Keratinocyte (primary cell): ENCODE data around the gene AQP6. TPM values are rescaled to one million over a fixed set of nuclear protein-coding genes. Genes with fewer than 3 reads are reported as not detected.

Experiments used
- DNase-seq: peaks from one replicate; pipeline ENCODE4 v3.0.0-alpha.2; 2011; ENCODE audit warnings: low read depth, missing footprints, low spot score
- FAIRE-seq: peaks from 2 replicates; lab custom pipeline; 2011; peaks lifted over from hg19 to GRCh38; lab: Jason Lieb, UNC
- H2AFZ ChIP-seq: 2 replicates; pipeline ENCODE4 v1.6.0; 2012; ENCODE audit warnings: low read length, control low read depth, inconsistent platforms; ENCODE audit not compliant: control insufficient read depth
- H3K27ac ChIP-seq: 2 replicates; pipeline ENCODE4 v1.5.1; 2011; ENCODE audit warnings: low read length; ENCODE audit not compliant: control insufficient read depth, insufficient read depth
- H3K27me3 ChIP-seq: 3 replicates; pipeline ENCODE4 v1.6.0; 2011; ENCODE audit warnings: low read length; ENCODE audit not compliant: control insufficient read depth, insufficient read depth; ENCODE audit errors: extremely low read depth
- H3K36me3 ChIP-seq, 2 experiments: 2 replicates in 1 of 2; 3 replicates in 1 of 2; pipeline ENCODE4 v1.5.1; 2011; ENCODE audit warnings: low read length in 2 of 2, mild to moderate bottlenecking in 1 of 2; ENCODE audit not compliant: control insufficient read depth in 2 of 2, insufficient read depth in 2 of 2; ENCODE audit errors: extremely low read depth in 1 of 2
- H3K4me1 ChIP-seq: 3 replicates; pipeline ENCODE4 v1.5.1; 2011; ENCODE audit warnings: low read length; ENCODE audit not compliant: control insufficient read depth, insufficient read depth; ENCODE audit errors: extremely low read depth
- H3K4me2 ChIP-seq: 3 replicates; pipeline ENCODE4 v1.6.0; 2011; ENCODE audit warnings: low read depth, low read length; ENCODE audit not compliant: control insufficient read depth, insufficient read depth; ENCODE audit errors: extremely low read depth
- H3K4me3 ChIP-seq, 3 experiments: fragments of 200-600 bp in 1 of 3; sonication (generic) in 1 of 3; 2 replicates in 2 of 3; 3 replicates in 1 of 3; pipeline ENCODE4 v1.5.1; 2011 to 2016; ENCODE audit warnings: low read length in 3 of 3, mild to moderate bottlenecking in 3 of 3, control low read depth in 2 of 3, inconsistent platforms in 1 of 3, low read depth in 1 of 3, mixed read lengths in 1 of 3, mixed run types in 1 of 3, moderate library complexity in 1 of 3; ENCODE audit not compliant: control insufficient read depth in 2 of 3, insufficient read depth in 2 of 3; ENCODE audit errors: extremely low read depth in 1 of 3
- H3K79me2 ChIP-seq: 2 replicates; pipeline ENCODE4 v1.6.0; 2012; ENCODE audit warnings: low read length; ENCODE audit not compliant: control insufficient read depth, insufficient read depth
- H3K9ac ChIP-seq: 3 replicates; pipeline ENCODE4 v1.6.0; 2011; ENCODE audit warnings: low read length; ENCODE audit not compliant: control insufficient read depth, insufficient read depth; ENCODE audit errors: extremely low read depth
- H3K9me1 ChIP-seq: 3 replicates; pipeline ENCODE4 v1.6.0; 2011; ENCODE audit warnings: low read length; ENCODE audit not compliant: control insufficient read depth, insufficient read depth; ENCODE audit errors: extremely low read depth
- H3K9me3 ChIP-seq: 2 replicates; pipeline ENCODE4 v1.5.1; 2012; ENCODE audit warnings: low read depth, low read length; ENCODE audit not compliant: control insufficient read depth
- H4K20me1 ChIP-seq: 3 replicates; pipeline ENCODE4 v1.6.0; 2011; ENCODE audit warnings: low read length; ENCODE audit not compliant: control insufficient read depth, insufficient read depth; ENCODE audit errors: extremely low read depth
- EZH2 ChIP-seq: IDR thresholded peaks from one replicate; pipeline ENCODE4 v1.6.1; 2012; ENCODE audit warnings: inconsistent platforms, mild to moderate bottlenecking, low read length, moderate library complexity
- dilution Hi-C: fragments of 300-500 bp; cut with MboI; formaldehyde crosslinking; loops from one replicate; pipeline ENCODE4 v1.7.0; 2020; ENCODE audit warnings: low sequenced_read_pairs; ENCODE audit not compliant: extremely low pct_ligation_motif_present
- polyA plus RNA-seq, 5 experiments: library from polyadenylated mRNA; depleted of rRNA in 3 of 5; stranded (reverse) in 3 of 5; stranded (forward) in 1 of 5; unstranded in 1 of 5; fragments of >200 nt; gene quantifications; 1 replicate in 1 of 5; 2 replicates in 3 of 5; 3 replicates in 1 of 5; pipeline versions ENCODE4 v1.2.1 to v1.2.3, GENCODE V29; 2011 to 2012; ENCODE audit warnings: missing spikeins in 2 of 5, low read depth in 1 of 5, low replicate concordance in 1 of 5
- TF ChIP-seq, protein P1 (sequence below), 3 experiments: IDR thresholded peaks in 1 of 3; conservative IDR thresholded peaks in 1 of 3; optimal IDR thresholded peaks in 1 of 3; 2 replicates in 2 of 3; 3 replicates in 1 of 3; pipeline versions ENCODE3 to v1.5.1; 2011; ENCODE audit warnings: low read length in 3 of 3, mild to moderate bottlenecking in 3 of 3, moderate library complexity in 2 of 3, control low read depth in 1 of 3, inconsistent platforms in 1 of 3; ENCODE audit not compliant: insufficient read depth in 2 of 3; ENCODE audit errors: extremely low read depth in 1 of 3

AQP6 gene
- polyA plus RNA-seq, 1 donor (not counting 4 experiments of a cell fraction or from before 2014, with no cell fraction given), result 0.45 TPM

DNA sequence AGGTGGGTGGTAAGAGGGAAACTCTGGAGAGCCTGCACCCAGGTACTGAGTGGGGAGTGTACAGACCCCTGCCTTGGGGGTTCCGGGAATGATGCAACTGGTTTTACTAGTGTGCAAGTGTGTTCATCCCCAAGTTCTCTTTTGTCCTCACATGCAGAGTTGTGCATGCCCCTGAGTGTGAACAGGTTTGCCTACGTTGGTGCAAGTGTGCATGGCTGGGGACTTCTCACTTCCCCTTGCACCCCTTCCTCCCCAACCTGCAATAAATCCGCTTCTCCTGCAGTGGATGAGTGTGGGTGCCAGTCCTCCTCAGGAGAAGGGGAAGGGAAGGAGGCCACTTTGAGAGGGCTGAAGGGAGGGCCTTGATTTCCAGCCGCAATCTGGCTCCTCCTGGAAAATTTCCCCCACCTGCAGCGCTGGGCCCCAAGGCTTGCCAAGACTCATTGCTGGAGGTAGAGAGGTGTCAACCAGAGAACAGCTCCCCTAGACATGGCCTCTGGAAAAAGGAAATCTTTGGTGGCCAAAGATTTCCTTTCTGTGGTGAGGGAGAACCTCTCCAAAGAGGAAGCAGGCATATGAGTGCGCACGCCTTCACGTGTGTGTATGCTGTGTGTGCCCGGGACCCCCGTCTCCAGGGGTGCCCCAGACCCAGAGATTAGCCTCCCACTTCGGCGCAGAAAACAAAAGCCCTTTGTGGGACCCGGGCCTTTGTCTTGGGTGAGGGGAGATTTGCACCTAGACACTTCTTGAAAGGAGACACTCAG, 16.7 kb upstream of the AQP6 start:
- H3K4me3 ChIP-seq, result no peak overlapping the region
- FAIRE-seq, result no peak
- no peaks in the 10 kb centered on the region for H3K79me2 ChIP-seq
- DNase-seq, result no peak
- no peaks in the 10 kb centered on the region for H3K9me3 ChIP-seq
- no peak overlapping the region for H3K27ac ChIP-seq
- no peak overlapping the region for H3K4me2 ChIP-seq
- H4K20me1 ChIP-seq, result no peaks in the 10 kb centered on the region
- H3K4me1 ChIP-seq, result no peaks in the 10 kb centered on the region
- no peak for TF ChIP-seq EZH2
- TF ChIP-seq, protein P1, sequence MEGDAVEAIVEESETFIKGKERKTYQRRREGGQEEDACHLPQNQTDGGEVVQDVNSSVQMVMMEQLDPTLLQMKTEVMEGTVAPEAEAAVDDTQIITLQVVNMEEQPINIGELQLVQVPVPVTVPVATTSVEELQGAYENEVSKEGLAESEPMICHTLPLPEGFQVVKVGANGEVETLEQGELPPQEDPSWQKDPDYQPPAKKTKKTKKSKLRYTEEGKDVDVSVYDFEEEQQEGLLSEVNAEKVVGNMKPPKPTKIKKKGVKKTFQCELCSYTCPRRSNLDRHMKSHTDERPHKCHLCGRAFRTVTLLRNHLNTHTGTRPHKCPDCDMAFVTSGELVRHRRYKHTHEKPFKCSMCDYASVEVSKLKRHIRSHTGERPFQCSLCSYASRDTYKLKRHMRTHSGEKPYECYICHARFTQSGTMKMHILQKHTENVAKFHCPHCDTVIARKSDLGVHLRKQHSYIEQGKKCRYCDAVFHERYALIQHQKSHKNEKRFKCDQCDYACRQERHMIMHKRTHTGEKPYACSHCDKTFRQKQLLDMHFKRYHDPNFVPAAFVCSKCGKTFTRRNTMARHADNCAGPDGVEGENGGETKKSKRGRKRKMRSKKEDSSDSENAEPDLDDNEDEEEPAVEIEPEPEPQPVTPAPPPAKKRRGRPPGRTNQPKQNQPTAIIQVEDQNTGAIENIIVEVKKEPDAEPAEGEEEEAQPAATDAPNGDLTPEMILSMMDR (optimal IDR thresholded peaks at IDR 0.05 in 1 of 3, IDR thresholded peaks at IDR 0.05 in 1 of 3, conservative IDR thresholded peaks at IDR 0.05 in 1 of 3; ENCODE audit: extremely low read depth in 1 of 3, insufficient read depth in 2 of 3, low read length in 3 of 3), result no peak
- H3K27me3 ChIP-seq, result peaks cover 80% of the 10 kb centered on the region
- no peak overlapping the region for H2AFZ ChIP-seq
- dilution Hi-C loops, result no loop called here
- no peaks in the 10 kb centered on the region for H3K36me3 ChIP-seq
- no peak overlapping the region for H3K9ac ChIP-seq
- no peaks in the 10 kb centered on the region for H3K9me1 ChIP-seq

DNA sequence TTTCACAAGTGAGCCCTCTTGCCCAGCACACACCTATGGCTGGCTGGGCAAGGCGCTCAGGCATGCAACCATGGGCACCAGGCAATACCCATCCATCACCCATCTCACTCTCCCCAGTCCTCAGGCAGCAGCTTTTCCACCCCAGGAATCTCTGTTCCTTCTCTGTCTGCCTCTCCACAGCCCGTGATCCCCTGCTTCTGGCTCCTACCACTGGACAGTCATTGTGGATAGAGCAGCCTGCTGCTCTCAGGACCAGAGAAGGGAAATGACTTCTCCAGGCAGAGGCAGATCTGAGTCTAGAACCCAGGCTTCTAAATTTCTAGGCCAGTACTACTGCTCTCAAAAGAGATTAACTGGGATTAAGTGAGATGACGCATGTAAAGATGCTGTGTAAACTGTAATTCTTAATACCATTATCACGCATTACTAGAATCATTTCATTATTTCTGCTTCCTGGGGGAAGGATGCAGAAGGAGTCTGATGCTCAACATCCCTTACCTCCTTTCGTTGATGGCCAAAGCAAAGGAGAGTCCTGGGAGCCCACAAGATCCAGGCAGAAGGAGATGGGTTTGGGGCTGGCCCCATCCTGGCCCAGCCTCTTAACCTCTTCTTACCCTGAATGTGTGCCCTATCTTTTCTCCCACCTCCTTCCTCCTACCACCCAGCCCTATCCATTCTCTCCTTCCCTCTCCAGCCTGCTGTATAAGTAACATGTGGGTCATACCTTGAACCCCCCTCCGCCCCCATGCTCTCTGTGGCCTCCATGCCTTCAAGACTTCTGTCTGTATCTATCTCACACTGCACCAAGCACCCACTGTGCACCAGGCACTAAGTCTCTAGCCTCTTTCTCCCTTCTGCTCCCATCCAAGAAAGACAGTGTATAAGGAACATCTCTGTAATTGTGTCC, 15.8 kb upstream of the AQP6 start:
- Histone ChIP-seq H3K4me2 (no peak overlapping the region), H3K36me3 (no peaks in the 10 kb centered on the region), H3K9me3 (no peaks in the 10 kb centered on the region), H3K27me3 (peaks cover 86% of the 10 kb centered on the region), H3K79me2 (no peaks in the 10 kb centered on the region), H2AFZ (no peak overlapping the region), H3K9ac (no peak overlapping the region), H3K4me1 (no peaks in the 10 kb centered on the region), H3K9me1 (no peaks in the 10 kb centered on the region), H3K4me3 (no peak overlapping the region), H4K20me1 (no peaks in the 10 kb centered on the region), H3K27ac (no peak overlapping the region)
- FAIRE-seq, result no peak
- no peak for DNase-seq
- TF ChIP-seq, protein P1 (optimal IDR thresholded peaks at IDR 0.05 in 1 of 3, IDR thresholded peaks at IDR 0.05 in 1 of 3, conservative IDR thresholded peaks at IDR 0.05 in 1 of 3; ENCODE audit: extremely low read depth in 1 of 3, insufficient read depth in 2 of 3, low read length in 3 of 3), result no peak
- TF ChIP-seq EZH2, result no peak
- dilution Hi-C loops, result no loop called here
